ENCODE results near the gene SEC14L3.
"Not testable (repeated sequence)": the region's sequence is repeated elsewhere in the genome, so short reads cannot be mapped to it uniquely, and the experiment has no call there.

Gene SEC14L3

GRCh38 chr22:30472994-30473720 is 1.3 kb upstream of the SEC14L3 start:
- no peak overlapping the region for H3K4me3 ChIP-seq (ENCODE audit: low read length)
- no peak for TF ChIP-seq ZNF274 (IDR thresholded peaks at IDR 0.05; ENCODE audit: low read depth, low read length)

- H3K4me3 ChIP-seq (ENCODE audit: low read length): no peak overlapping the region
- no peak for TF ChIP-seq ZNF274 (IDR thresholded peaks at IDR 0.05; ENCODE audit: low read depth, low read length)
These were observed 1.2 kb downstream of the SEC14L3 start for GRCh38 chr22:30470655-30471054.

GRCh38 chr22:30469165-30469564 is 2.7 kb downstream of the SEC14L3 start:
- no peak overlapping the region for H3K4me3 ChIP-seq (ENCODE audit: low read length)

GRCh38 chr22:30460555-30460954 is 11.3 kb downstream of the SEC14L3 start:
- not testable (repeated sequence) for H3K4me3 ChIP-seq (ENCODE audit: low read length)

More at GRCh38 chr22:30469165-30469564, 2.7 kb downstream of the SEC14L3 start:
- TF ChIP-seq ZNF274 (IDR thresholded peaks at IDR 0.05; ENCODE audit: low read depth, low read length): no peak

DNA sequence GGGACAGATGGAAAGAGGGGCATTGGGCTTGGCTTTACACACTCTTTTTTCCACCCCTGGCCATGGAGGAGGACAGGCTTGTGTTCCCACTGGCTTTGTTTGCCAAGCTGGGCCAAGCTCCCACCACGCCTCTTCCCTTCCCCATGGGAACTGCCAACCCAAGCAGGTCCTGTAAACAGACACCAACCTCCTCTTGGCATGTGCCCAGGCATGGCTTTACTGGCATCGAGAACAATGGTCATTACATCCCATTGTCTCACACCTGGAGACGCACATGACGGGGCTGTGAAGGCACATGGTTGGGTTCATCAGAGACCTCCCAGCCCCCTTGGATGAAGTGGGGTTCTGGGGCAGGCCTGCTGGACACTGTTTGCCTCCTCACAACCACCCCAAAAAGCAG is 11.7 kb downstream of the SEC14L3 start:
- H3K4me3 ChIP-seq (ENCODE audit: low read length): no peak overlapping the region
- no peak for TF ChIP-seq ZNF274 (IDR thresholded peaks at IDR 0.05; ENCODE audit: low read depth, low read length)

GRCh38 chr22:30459181-30460052 is 12.4 kb downstream of the SEC14L3 start:
- H3K4me3 ChIP-seq (ENCODE audit: low read length): no peak overlapping the region
- TF ChIP-seq ZNF274 (IDR thresholded peaks at IDR 0.05; ENCODE audit: low read depth, low read length): no peak

DNA sequence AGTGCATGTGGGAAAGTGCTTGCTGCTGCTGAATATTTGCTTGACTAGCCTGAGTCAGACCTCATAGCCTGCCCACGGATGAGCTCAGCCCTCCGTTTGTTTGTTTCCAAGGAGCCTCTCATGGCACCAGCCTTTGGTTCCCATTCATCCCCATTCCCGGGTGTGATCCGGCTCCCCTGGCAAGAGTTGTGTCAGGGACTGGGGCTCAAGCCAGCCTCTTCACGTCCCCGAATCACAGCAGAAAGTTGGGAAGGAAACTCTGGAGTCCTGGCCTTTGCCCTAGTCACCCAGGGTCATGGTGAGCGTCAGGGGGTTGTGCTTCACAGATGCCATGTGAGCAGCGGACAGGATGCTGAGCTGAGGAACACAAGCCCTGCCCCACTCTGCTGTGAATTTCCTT is 13.8 kb downstream of the SEC14L3 start:
- H3K4me3 ChIP-seq (ENCODE audit: low read length): no peak overlapping the region
- TF ChIP-seq ZNF274 (IDR thresholded peaks at IDR 0.05; ENCODE audit: low read depth, low read length): no peak

DNA sequence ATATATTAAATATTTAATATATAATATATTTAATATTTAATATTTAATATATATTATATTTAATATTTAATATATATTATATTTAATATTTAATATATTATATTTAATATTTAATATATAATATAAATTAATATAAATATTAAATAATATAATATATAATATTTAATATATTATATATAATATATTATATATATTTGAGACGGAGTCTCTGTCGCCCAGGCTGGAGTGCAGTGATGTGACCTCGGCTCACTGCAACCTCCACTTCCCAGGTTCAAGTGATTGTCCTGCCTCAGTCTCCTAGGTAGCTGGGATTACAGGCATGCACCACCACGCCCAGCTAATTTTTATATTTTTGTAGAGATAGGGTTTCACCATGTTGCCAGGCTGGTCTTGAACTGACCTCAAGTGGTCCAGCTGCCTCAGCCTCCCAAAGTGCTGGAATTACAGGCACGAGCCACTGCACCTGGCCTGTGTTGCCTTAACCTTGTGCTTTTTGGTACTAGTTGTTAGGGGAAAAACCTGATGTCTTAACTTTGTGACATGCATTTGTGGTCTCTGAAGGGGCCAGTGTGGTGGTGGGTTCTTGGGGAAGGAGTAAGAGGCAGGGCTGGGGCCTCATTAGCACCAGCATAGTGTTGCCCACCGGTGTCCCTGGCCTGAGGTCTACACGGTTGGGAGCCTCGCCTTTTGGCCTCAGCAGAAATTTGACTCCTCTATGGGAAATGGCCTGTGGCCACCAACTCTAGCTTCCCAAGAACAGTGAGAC is 16.6 kb downstream of the SEC14L3 start:
- H3K4me3 ChIP-seq (ENCODE audit: low read length): no peak overlapping the region
- TF ChIP-seq ZNF274 (IDR thresholded peaks at IDR 0.05; ENCODE audit: low read depth, low read length): no peak

GRCh38 chr22:30453731-30454510 is 17.9 kb downstream of the SEC14L3 start:
- H3K4me3 ChIP-seq (ENCODE audit: low read length): no peak overlapping the region
- TF ChIP-seq ZNF274 (IDR thresholded peaks at IDR 0.05; ENCODE audit: low read depth, low read length): no peak

DNA sequence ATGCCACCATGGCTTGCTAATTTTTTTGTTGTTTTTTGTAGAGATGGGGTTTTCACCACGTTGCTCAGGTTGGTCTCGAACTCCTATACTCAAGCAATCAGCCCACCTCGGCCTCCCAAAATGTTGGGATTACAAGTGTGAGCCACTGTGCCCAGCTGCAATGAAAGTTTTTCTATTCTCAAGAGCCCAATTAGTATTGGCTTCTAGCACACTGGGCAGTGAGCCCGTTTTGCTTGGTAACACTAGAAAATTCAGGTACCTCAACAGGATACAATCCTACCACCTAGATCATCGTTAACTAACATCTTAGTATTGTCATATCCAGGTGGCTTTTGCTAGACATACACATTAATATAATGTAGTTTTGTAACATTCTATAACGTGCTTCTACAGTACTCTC is 19.0 kb downstream of the SEC14L3 start:
- TF ChIP-seq ZNF274 (IDR thresholded peaks at IDR 0.05; ENCODE audit: low read depth, low read length): no peak
- no peak overlapping the region for H3K4me3 ChIP-seq (ENCODE audit: low read length)

- H3K4me3 ChIP-seq (ENCODE audit: low read length): not testable (repeated sequence)
These were observed 20.3 kb downstream of the SEC14L3 start for GRCh38 chr22:30451488-30451887.

DNA sequence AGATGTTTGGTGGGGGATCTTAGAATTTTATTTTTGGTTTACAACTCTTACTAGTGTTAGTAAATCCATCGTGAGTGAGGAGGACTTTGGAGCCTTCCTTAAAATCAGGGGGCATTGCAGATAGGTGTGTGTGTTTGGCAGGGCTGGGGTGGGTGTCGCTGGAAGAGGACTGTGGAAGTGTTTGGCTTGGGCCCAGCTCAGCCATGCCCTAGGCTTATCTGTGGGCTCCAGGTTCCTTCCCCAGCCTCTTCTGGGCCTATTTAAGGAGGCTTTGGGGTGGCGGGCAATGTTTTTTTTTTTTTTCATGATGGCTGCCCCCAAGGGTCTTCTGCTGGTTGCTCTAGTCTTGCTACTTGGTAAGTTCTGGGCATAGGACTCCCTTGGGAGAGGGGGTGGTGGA is 24.2 kb downstream of the SEC14L3 start:
- TF ChIP-seq ZNF274 (IDR thresholded peaks at IDR 0.05; ENCODE audit: low read depth, low read length): no peak
- no peak overlapping the region for H3K4me3 ChIP-seq (ENCODE audit: low read length)

DNA sequence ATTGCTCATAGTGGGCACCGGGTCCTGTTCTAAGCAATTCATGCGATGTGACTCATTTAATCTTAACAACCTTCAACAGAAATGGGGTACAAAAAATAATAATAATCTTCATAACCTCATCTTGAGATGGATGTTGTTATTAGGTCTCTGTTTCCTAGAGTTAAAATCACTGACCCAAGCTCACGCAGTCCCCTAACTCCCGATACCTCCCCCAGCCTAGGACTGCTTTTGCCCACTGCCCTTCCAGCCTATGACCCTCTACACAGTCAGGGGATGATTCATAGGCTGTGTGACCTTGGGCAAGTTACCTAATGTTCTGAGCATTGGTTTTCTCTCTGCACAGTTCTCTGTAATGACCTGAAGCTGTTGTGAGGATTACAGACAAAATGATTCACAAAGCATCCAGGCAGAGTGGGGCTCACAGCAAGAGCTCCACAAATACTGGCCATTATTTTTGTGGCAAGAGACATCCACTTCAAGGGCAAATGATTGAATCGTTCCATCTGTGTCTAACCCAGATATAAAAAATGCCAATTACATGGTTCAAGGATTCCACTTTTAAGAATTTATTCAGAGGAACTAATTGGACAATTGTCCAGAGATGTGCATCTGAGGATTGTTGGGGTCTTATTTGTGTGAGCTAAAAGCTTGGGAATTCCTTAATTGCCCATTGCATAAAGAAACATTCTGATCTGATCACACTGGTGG is 26.2 kb downstream of the SEC14L3 start:
- TF ChIP-seq ZNF274 (IDR thresholded peaks at IDR 0.05; ENCODE audit: low read depth, low read length): no peak

More for the DNA sequence above, 26.2 kb downstream of the SEC14L3 start:
- H3K4me3 ChIP-seq (ENCODE audit: low read length): no peak overlapping the region
